Esophagus squamous epithelium (tissue), 4 donors: ENCODE data around the gene UGP2.

ENCODE experiments used
- POLR2A ChIP-seq, 4 donors: fragments of 450-650 bp; IDR thresholded peaks; one replicate each; pipeline ENCODE4 v1.6.1; 2017; ENCODE audit warnings: antibody characterized with exemption in 4 of 4, mild to moderate bottlenecking in 4 of 4, moderate library complexity in 3 of 4
- TF ChIP-seq, protein P1 (sequence below), 6 experiments: fragments of 450-650 bp in 4 of 6; fragments of 200-600 bp in 2 of 6; sonication (generic) in 2 of 6; IDR thresholded peaks; one replicate each; pipeline ENCODE4 v1.5.1; 2016 to 2019; ENCODE audit warnings: antibody characterized with exemption in 6 of 6, mild to moderate bottlenecking in 4 of 6, moderate library complexity in 4 of 6

DNA sequence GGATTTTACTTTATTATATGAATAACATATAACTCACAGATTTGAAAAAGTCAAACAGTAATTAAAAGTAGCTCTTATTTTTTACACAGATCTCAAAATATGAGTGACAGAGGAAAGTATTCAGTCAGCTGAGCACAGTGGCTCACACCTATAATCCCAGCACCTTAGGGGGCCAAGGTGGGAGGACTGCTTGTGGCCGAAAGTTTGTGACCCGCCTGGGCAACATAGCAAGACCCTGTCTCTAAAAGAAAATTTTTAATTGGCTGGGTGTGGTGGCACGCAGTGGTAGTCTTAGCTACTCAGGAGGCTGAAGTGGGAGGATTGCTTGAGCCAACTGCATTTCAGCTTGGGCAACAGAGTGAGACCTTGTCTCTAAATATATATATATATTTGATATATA, 19.2 kb upstream of the UGP2 start:
- TF ChIP-seq, protein P1, sequence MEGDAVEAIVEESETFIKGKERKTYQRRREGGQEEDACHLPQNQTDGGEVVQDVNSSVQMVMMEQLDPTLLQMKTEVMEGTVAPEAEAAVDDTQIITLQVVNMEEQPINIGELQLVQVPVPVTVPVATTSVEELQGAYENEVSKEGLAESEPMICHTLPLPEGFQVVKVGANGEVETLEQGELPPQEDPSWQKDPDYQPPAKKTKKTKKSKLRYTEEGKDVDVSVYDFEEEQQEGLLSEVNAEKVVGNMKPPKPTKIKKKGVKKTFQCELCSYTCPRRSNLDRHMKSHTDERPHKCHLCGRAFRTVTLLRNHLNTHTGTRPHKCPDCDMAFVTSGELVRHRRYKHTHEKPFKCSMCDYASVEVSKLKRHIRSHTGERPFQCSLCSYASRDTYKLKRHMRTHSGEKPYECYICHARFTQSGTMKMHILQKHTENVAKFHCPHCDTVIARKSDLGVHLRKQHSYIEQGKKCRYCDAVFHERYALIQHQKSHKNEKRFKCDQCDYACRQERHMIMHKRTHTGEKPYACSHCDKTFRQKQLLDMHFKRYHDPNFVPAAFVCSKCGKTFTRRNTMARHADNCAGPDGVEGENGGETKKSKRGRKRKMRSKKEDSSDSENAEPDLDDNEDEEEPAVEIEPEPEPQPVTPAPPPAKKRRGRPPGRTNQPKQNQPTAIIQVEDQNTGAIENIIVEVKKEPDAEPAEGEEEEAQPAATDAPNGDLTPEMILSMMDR (IDR thresholded peaks at IDR 0.05): no peak
- TF ChIP-seq POLR2A (IDR thresholded peaks at IDR 0.05): no peak
